Keratinocyte (primary cell): Measurements from ENCODE around the gene CEACAM18. TPM values are rescaled to one million over a fixed set of nuclear protein-coding genes. Genes with fewer than 3 reads are reported as not detected.

Experiments
- DNase-seq: peaks from one replicate; pipeline ENCODE4 v3.0.0-alpha.2; 2011; ENCODE audit warnings: low read depth, missing footprints, low spot score
- FAIRE-seq: peaks from 2 replicates; lab custom pipeline; 2011; peaks lifted over from hg19 to GRCh38; lab: Jason Lieb, UNC
- H2AFZ ChIP-seq: 2 replicates; pipeline ENCODE4 v1.6.0; 2012; ENCODE audit warnings: low read length, control low read depth, inconsistent platforms; ENCODE audit not compliant: control insufficient read depth
- H3K27ac ChIP-seq: 2 replicates; pipeline ENCODE4 v1.5.1; 2011; ENCODE audit warnings: low read length; ENCODE audit not compliant: control insufficient read depth, insufficient read depth
- H3K27me3 ChIP-seq: 3 replicates; pipeline ENCODE4 v1.6.0; 2011; ENCODE audit warnings: low read length; ENCODE audit not compliant: control insufficient read depth, insufficient read depth; ENCODE audit errors: extremely low read depth
- H3K36me3 ChIP-seq, 2 experiments: 2 replicates in 1 of 2; 3 replicates in 1 of 2; pipeline ENCODE4 v1.5.1; 2011; ENCODE audit warnings: low read length in 2 of 2, mild to moderate bottlenecking in 1 of 2; ENCODE audit not compliant: control insufficient read depth in 2 of 2, insufficient read depth in 2 of 2; ENCODE audit errors: extremely low read depth in 1 of 2
- H3K4me1 ChIP-seq: 3 replicates; pipeline ENCODE4 v1.5.1; 2011; ENCODE audit warnings: low read length; ENCODE audit not compliant: control insufficient read depth, insufficient read depth; ENCODE audit errors: extremely low read depth
- H3K4me2 ChIP-seq: 3 replicates; pipeline ENCODE4 v1.6.0; 2011; ENCODE audit warnings: low read depth, low read length; ENCODE audit not compliant: control insufficient read depth, insufficient read depth; ENCODE audit errors: extremely low read depth
- H3K4me3 ChIP-seq, 3 experiments: fragments of 200-600 bp in 1 of 3; sonication (generic) in 1 of 3; 2 replicates in 2 of 3; 3 replicates in 1 of 3; pipeline ENCODE4 v1.5.1; 2011 to 2016; ENCODE audit warnings: low read length in 3 of 3, mild to moderate bottlenecking in 3 of 3, control low read depth in 2 of 3, inconsistent platforms in 1 of 3, low read depth in 1 of 3, mixed read lengths in 1 of 3, mixed run types in 1 of 3, moderate library complexity in 1 of 3; ENCODE audit not compliant: control insufficient read depth in 2 of 3, insufficient read depth in 2 of 3; ENCODE audit errors: extremely low read depth in 1 of 3
- H3K79me2 ChIP-seq: 2 replicates; pipeline ENCODE4 v1.6.0; 2012; ENCODE audit warnings: low read length; ENCODE audit not compliant: control insufficient read depth, insufficient read depth
- H3K9ac ChIP-seq: 3 replicates; pipeline ENCODE4 v1.6.0; 2011; ENCODE audit warnings: low read length; ENCODE audit not compliant: control insufficient read depth, insufficient read depth; ENCODE audit errors: extremely low read depth
- H3K9me1 ChIP-seq: 3 replicates; pipeline ENCODE4 v1.6.0; 2011; ENCODE audit warnings: low read length; ENCODE audit not compliant: control insufficient read depth, insufficient read depth; ENCODE audit errors: extremely low read depth
- H3K9me3 ChIP-seq: 2 replicates; pipeline ENCODE4 v1.5.1; 2012; ENCODE audit warnings: low read depth, low read length; ENCODE audit not compliant: control insufficient read depth
- H4K20me1 ChIP-seq: 3 replicates; pipeline ENCODE4 v1.6.0; 2011; ENCODE audit warnings: low read length; ENCODE audit not compliant: control insufficient read depth, insufficient read depth; ENCODE audit errors: extremely low read depth
- EZH2 ChIP-seq: IDR thresholded peaks from one replicate; pipeline ENCODE4 v1.6.1; 2012; ENCODE audit warnings: inconsistent platforms, mild to moderate bottlenecking, low read length, moderate library complexity
- dilution Hi-C: fragments of 300-500 bp; cut with MboI; formaldehyde crosslinking; loops from one replicate; pipeline ENCODE4 v1.7.0; 2020; ENCODE audit warnings: low sequenced_read_pairs; ENCODE audit not compliant: extremely low pct_ligation_motif_present
- polyA plus RNA-seq, 5 experiments: library from polyadenylated mRNA; depleted of rRNA in 3 of 5; stranded (reverse) in 3 of 5; stranded (forward) in 1 of 5; unstranded in 1 of 5; fragments of >200 nt; gene quantifications; 1 replicate in 1 of 5; 2 replicates in 3 of 5; 3 replicates in 1 of 5; pipeline versions ENCODE4 v1.2.1 to v1.2.3, GENCODE V29; 2011 to 2012; ENCODE audit warnings: missing spikeins in 2 of 5, low read depth in 1 of 5, low replicate concordance in 1 of 5
- TF ChIP-seq, protein P1 (sequence below), 3 experiments: IDR thresholded peaks in 1 of 3; conservative IDR thresholded peaks in 1 of 3; optimal IDR thresholded peaks in 1 of 3; 2 replicates in 2 of 3; 3 replicates in 1 of 3; pipeline versions ENCODE3 to v1.5.1; 2011; ENCODE audit warnings: low read length in 3 of 3, mild to moderate bottlenecking in 3 of 3, moderate library complexity in 2 of 3, control low read depth in 1 of 3, inconsistent platforms in 1 of 3; ENCODE audit not compliant: insufficient read depth in 2 of 3; ENCODE audit errors: extremely low read depth in 1 of 3

CEACAM18 gene
- polyA plus RNA-seq, 1 donor (not counting 4 experiments of a cell fraction or from before 2014, with no cell fraction given): not detected

DNA sequence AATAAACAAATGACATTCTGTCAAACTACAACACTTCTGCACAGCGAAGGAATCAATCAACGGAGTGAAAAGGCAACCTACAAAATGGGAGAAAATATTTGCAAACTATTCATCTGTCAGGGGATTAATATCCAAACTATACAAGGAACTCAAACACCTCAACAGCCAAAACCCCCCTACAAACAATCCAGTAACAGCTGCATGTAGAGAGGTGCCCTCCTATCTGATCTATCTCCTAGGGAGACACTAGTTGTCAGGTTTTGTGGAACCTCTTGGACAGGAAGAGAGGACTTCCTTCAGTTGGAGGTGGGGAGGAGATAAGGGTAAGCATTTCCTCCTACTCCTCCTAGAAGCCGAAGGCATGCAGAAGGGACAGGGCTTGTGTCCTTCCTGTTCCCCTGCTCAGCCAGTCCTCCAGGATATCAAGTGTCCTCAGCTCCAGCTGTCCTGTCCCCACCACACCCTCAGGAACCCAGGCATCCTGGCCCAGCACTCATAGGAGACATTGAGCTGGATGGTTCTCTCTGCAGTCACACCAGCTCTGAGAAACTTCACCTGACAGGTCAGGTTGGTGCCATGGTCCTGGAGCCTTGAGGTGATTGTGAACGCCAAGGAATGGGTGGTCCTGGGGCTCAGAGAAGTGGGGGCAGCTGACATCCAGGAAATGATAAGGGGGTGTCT is 10.3 kb upstream of the CEACAM18 start:
- no peaks in the 10 kb centered on the region for H3K36me3 ChIP-seq
- H3K79me2 ChIP-seq: no peaks in the 10 kb centered on the region
- H3K9me3 ChIP-seq: no peaks in the 10 kb centered on the region
- no peak for TF ChIP-seq EZH2
- TF ChIP-seq, protein P1, sequence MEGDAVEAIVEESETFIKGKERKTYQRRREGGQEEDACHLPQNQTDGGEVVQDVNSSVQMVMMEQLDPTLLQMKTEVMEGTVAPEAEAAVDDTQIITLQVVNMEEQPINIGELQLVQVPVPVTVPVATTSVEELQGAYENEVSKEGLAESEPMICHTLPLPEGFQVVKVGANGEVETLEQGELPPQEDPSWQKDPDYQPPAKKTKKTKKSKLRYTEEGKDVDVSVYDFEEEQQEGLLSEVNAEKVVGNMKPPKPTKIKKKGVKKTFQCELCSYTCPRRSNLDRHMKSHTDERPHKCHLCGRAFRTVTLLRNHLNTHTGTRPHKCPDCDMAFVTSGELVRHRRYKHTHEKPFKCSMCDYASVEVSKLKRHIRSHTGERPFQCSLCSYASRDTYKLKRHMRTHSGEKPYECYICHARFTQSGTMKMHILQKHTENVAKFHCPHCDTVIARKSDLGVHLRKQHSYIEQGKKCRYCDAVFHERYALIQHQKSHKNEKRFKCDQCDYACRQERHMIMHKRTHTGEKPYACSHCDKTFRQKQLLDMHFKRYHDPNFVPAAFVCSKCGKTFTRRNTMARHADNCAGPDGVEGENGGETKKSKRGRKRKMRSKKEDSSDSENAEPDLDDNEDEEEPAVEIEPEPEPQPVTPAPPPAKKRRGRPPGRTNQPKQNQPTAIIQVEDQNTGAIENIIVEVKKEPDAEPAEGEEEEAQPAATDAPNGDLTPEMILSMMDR (optimal IDR thresholded peaks at IDR 0.05 in 1 of 3, IDR thresholded peaks at IDR 0.05 in 1 of 3, conservative IDR thresholded peaks at IDR 0.05 in 1 of 3; ENCODE audit: extremely low read depth in 1 of 3, insufficient read depth in 2 of 3, low read length in 3 of 3): no peak
- dilution Hi-C loops: no loop called here
- H2AFZ ChIP-seq: no peak overlapping the region
- no peaks in the 10 kb centered on the region for H3K9me1 ChIP-seq
- H3K9ac ChIP-seq: no peak overlapping the region
- no peaks in the 10 kb centered on the region for H3K27me3 ChIP-seq
- no peak overlapping the region for H3K4me2 ChIP-seq
- H3K4me1 ChIP-seq: no peaks in the 10 kb centered on the region
- H4K20me1 ChIP-seq: no peaks in the 10 kb centered on the region
- H3K4me3 ChIP-seq: no peak overlapping the region
- no peak for FAIRE-seq
- no peak overlapping the region for H3K27ac ChIP-seq
- no peak for DNase-seq

DNA sequence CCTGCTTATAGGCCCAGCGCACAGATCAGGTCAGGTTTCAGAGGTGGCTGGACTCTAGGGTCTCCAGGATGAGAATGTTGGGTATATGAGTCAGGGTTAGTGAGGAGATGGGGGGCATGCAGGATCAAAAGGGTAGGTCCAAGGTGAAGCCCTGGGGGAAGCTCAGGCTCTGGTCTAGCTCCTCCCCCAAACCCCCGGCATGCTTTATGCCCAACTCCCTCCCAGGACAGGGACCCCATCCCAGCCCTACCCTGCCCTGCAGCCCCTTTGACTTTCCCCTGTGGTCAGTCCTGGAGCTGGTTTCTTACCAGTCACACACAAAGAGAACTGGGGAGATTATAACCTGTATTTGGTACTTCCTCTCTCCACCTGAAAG is 9.8 kb upstream of the CEACAM18 start:
- no peaks in the 10 kb centered on the region for H3K9me3 ChIP-seq
- no peak for DNase-seq
- no peaks in the 10 kb centered on the region for H3K9me1 ChIP-seq
- H4K20me1 ChIP-seq: no peaks in the 10 kb centered on the region
- H3K36me3 ChIP-seq: no peaks in the 10 kb centered on the region
- no peak for FAIRE-seq
- dilution Hi-C loops: no loop called here
- no peak overlapping the region for H3K4me3 ChIP-seq
- no peaks in the 10 kb centered on the region for H3K4me1 ChIP-seq
- TF ChIP-seq, protein P1 (optimal IDR thresholded peaks at IDR 0.05 in 1 of 3, IDR thresholded peaks at IDR 0.05 in 1 of 3, conservative IDR thresholded peaks at IDR 0.05 in 1 of 3; ENCODE audit: extremely low read depth in 1 of 3, insufficient read depth in 2 of 3, low read length in 3 of 3): no peak
- no peak for TF ChIP-seq EZH2
- H3K79me2 ChIP-seq: no peaks in the 10 kb centered on the region
- no peak overlapping the region for H3K4me2 ChIP-seq
- no peak overlapping the region for H3K27ac ChIP-seq
- H3K9ac ChIP-seq: no peak overlapping the region
- H2AFZ ChIP-seq: no peak overlapping the region
- H3K27me3 ChIP-seq: no peaks in the 10 kb centered on the region
